ENCODE measurements around the gene VAPB. TPM values are rescaled to one million over a fixed set of nuclear protein-coding genes. Genes with fewer than 3 reads are reported as not detected.
A peak's percentile ranks its signal among the peaks of the same experiment; 100 is the strongest.

Gene VAPB
- total RNA-seq, 2 experiments from 2014 or later: 32.8 to 35.6 TPM

- no peaks in the 10 kb centered on the region for H3K36me3 Mint-ChIP-seq
- POLR2A ChIA-PET: no interaction called here
- no peak overlapping the region for H3K27ac Mint-ChIP-seq
- peaks cover 6% of the 10 kb centered on the region for H3K27me3 Mint-ChIP-seq
- H3K4me1 Mint-ChIP-seq: no peaks in the 10 kb centered on the region
- no peaks in the 10 kb centered on the region for H3K9me3 Mint-ChIP-seq
- H3K4me3 Mint-ChIP-seq: no peak overlapping the region
- ATAC-seq (ENCODE audit: low read depth): no peak
- DNase-seq: no peak
Measured at GRCh38 chr20:58470336-58471192, 81.5 kb downstream of the VAPB start.

GRCh38 chr20:58471193-58472164, 82.5 kb downstream of the VAPB start:
- DNase-seq: no peak
- no peaks in the 10 kb centered on the region for H3K36me3 Mint-ChIP-seq
- peaks cover 4% of the 10 kb centered on the region for H3K27me3 Mint-ChIP-seq
- no peaks in the 10 kb centered on the region for H3K4me1 Mint-ChIP-seq
- no peak overlapping the region for H3K4me3 Mint-ChIP-seq
- no peak for ATAC-seq (ENCODE audit: low read depth)
- POLR2A ChIA-PET: no interaction called here
- H3K27ac Mint-ChIP-seq: no peak overlapping the region
- H3K9me3 Mint-ChIP-seq: no peaks in the 10 kb centered on the region

GRCh38 chr20:58472273-58473018, 83.4 kb downstream of the VAPB start:
- Mint-ChIP-seq H3K9me3 (no peaks in the 10 kb centered on the region), H3K27ac (no peak overlapping the region), H3K4me1 (no peaks in the 10 kb centered on the region), H3K4me3 (no peak overlapping the region), H3K36me3 (no peaks in the 10 kb centered on the region), H3K27me3 (peaks cover 3% of the 10 kb centered on the region)
- ATAC-seq (ENCODE audit: low read depth) (no peak), DNase-seq (no peak)
- POLR2A ChIA-PET: no interaction called here

- Mint-ChIP-seq H3K9me3 (peaks cover 2% of the 10 kb centered on the region), H3K4me3 (no peak overlapping the region), H3K4me1 (no peaks in the 10 kb centered on the region), H3K27ac (no peak overlapping the region), H3K36me3 (no peaks in the 10 kb centered on the region), H3K27me3 (peaks cover 5% of the 10 kb centered on the region)
- ATAC-seq (ENCODE audit: low read depth) (no peak), DNase-seq (no peak)
- POLR2A ChIA-PET: no interaction called here
Measured at GRCh38 chr20:58473453-58474425, 84.7 kb downstream of the VAPB start.

GRCh38 chr20:58475466-58475865, 86.4 kb downstream of the VAPB start:
- no peak overlapping the region for H3K27ac Mint-ChIP-seq

GRCh38 chr20:58478141-58478805, 89.2 kb downstream of the VAPB start:
- DNase-seq (no peak), ATAC-seq (ENCODE audit: low read depth) (no peak)
- Mint-ChIP-seq H3K27ac (no peak overlapping the region), H3K9me3 (peaks cover 2% of the 10 kb centered on the region), H3K27me3 (peaks cover 8% of the 10 kb centered on the region), H3K4me1 (peaks cover 2% of the 10 kb centered on the region), H3K4me3 (no peak overlapping the region), H3K36me3 (no peaks in the 10 kb centered on the region)
- POLR2A ChIA-PET: no interaction called here

More at GRCh38 chr20:58475466-58475865, 86.4 kb downstream of the VAPB start:
- H3K36me3 Mint-ChIP-seq: no peaks in the 10 kb centered on the region
- ATAC-seq (ENCODE audit: low read depth): no peak
- DNase-seq: no peak
- POLR2A ChIA-PET: no interaction called here
- H3K4me3 Mint-ChIP-seq: no peak overlapping the region
- peaks cover 2% of the 10 kb centered on the region for H3K27me3 Mint-ChIP-seq
- peaks cover 2% of the 10 kb centered on the region for H3K9me3 Mint-ChIP-seq
- no peaks in the 10 kb centered on the region for H3K4me1 Mint-ChIP-seq

- ATAC-seq (ENCODE audit: low read depth) (no peak), DNase-seq (no peak)
- POLR2A ChIA-PET: interaction anchor here (0.5 kb wide), 1 partner anchor 171 kb away, joined by 3 read pairs; the partner anchor contains the start of gene STX16
- Mint-ChIP-seq H3K27ac (no peak overlapping the region), H3K27me3 (peaks cover 12% of the 10 kb centered on the region), H3K4me3 (no peak overlapping the region), H3K36me3 (no peaks in the 10 kb centered on the region), H3K4me1 (peaks cover 2% of the 10 kb centered on the region), H3K9me3 (peaks cover 2% of the 10 kb centered on the region)
Measured at GRCh38 chr20:58479726-58480440, 90.9 kb downstream of the VAPB start.

- DNase-seq: no peak
- no peak overlapping the region for H3K27ac Mint-ChIP-seq
- peaks cover 2% of the 10 kb centered on the region for H3K9me3 Mint-ChIP-seq
- ATAC-seq (ENCODE audit: low read depth): no peak
- no peaks in the 10 kb centered on the region for H3K36me3 Mint-ChIP-seq
- H3K4me3 Mint-ChIP-seq: no peak overlapping the region
- H3K4me1 Mint-ChIP-seq: peaks cover 2% of the 10 kb centered on the region
- peaks cover 12% of the 10 kb centered on the region for H3K27me3 Mint-ChIP-seq
- POLR2A ChIA-PET: no interaction called here
Measured at GRCh38 chr20:58480551-58481336, 91.7 kb downstream of the VAPB start.

- H3K27me3 Mint-ChIP-seq: peaks cover 14% of the 10 kb centered on the region
- POLR2A ChIA-PET: interaction anchor here (0.6 kb wide), 1 partner anchor 375 kb away, joined by 3 read pairs; no protein-coding TSS in a partner anchor
- no peaks in the 10 kb centered on the region for H3K36me3 Mint-ChIP-seq
- no peak overlapping the region for H3K27ac Mint-ChIP-seq
- DNase-seq (peak; percentile 54), ATAC-seq (ENCODE audit: low read depth) (no peak)
- peaks cover 2% of the 10 kb centered on the region for H3K4me1 Mint-ChIP-seq
- H3K9me3 Mint-ChIP-seq: peaks cover 7% of the 10 kb centered on the region
- no peak overlapping the region for H3K4me3 Mint-ChIP-seq
Measured at GRCh38 chr20:58481481-58482021, 92.5 kb downstream of the VAPB start.

GRCh38 chr20:58482416-58482815, 93.4 kb downstream of the VAPB start:
- no peaks in the 10 kb centered on the region for H3K36me3 Mint-ChIP-seq
- H3K27ac Mint-ChIP-seq: no peak overlapping the region
- ATAC-seq (ENCODE audit: low read depth) (no peak), DNase-seq (no peak)
- H3K4me3 Mint-ChIP-seq: no peak overlapping the region
- peaks cover 7% of the 10 kb centered on the region for H3K9me3 Mint-ChIP-seq
- POLR2A ChIA-PET: no interaction called here
- peaks cover 14% of the 10 kb centered on the region for H3K27me3 Mint-ChIP-seq
- peaks cover 2% of the 10 kb centered on the region for H3K4me1 Mint-ChIP-seq

- no peak overlapping the region for H3K27ac Mint-ChIP-seq
- peaks cover 14% of the 10 kb centered on the region for H3K27me3 Mint-ChIP-seq
- H3K4me1 Mint-ChIP-seq: peaks cover 2% of the 10 kb centered on the region
- H3K4me3 Mint-ChIP-seq: no peak overlapping the region
- POLR2A ChIA-PET: no interaction called here
- H3K36me3 Mint-ChIP-seq: no peaks in the 10 kb centered on the region
- peaks cover 7% of the 10 kb centered on the region for H3K9me3 Mint-ChIP-seq
- no peak for DNase-seq
- ATAC-seq (ENCODE audit: low read depth): no peak
Measured at GRCh38 chr20:58483051-58483450, 94.0 kb downstream of the VAPB start.
